GM19397 (cell line): ENCODE results near the gene AGAP3.
A peak's percentile ranks its signal among the peaks of the same experiment; 100 is the strongest.

ENCODE experiments used
- ATAC-seq: cut with Tn5 transposase; IDR thresholded peaks from one replicate; pipeline ENCODE4 v1.9.1; 2021; ENCODE audit warnings: mild to moderate bottlenecking, moderate library complexity; ENCODE audit not compliant: unreplicated experiment

The AGAP3 gene

GRCh38 chr7:151122796-151123157 lies 36.5 kb downstream of the AGAP3 start:
- no peak for ATAC-seq

- ATAC-seq: no peak
Measured at GRCh38 chr7:151123158-151123821, 37.0 kb downstream of the AGAP3 start.

GRCh38 chr7:151123822-151124464 lies 37.7 kb downstream of the AGAP3 start:
- ATAC-seq: peak; percentile 69

GRCh38 chr7:151124481-151124880 lies 38.2 kb downstream of the AGAP3 start:
- ATAC-seq: no peak

GRCh38 chr7:151124899-151125399 lies 38.7 kb downstream of the AGAP3 start:
- ATAC-seq: no peak

GRCh38 chr7:151125470-151125845 lies 39.2 kb downstream of the AGAP3 start:
- ATAC-seq: no peak

GRCh38 chr7:151125846-151126481 lies 39.7 kb downstream of the AGAP3 start:
- no peak for ATAC-seq

GRCh38 chr7:151126491-151127137 lies 40.3 kb downstream of the AGAP3 start:
- ATAC-seq: no peak

- ATAC-seq: no peak
Measured at GRCh38 chr7:151128144-151128543, 41.9 kb downstream of the AGAP3 start.

- ATAC-seq: no peak
Measured at GRCh38 chr7:151128716-151129115, 42.4 kb downstream of the AGAP3 start.

GRCh38 chr7:151129117-151129959 lies 43.1 kb downstream of the AGAP3 start:
- ATAC-seq: no peak

- no peak for ATAC-seq
Measured at GRCh38 chr7:151129960-151130591, 43.8 kb downstream of the AGAP3 start.

GRCh38 chr7:151130741-151131157 lies 44.5 kb downstream of the AGAP3 start:
- ATAC-seq: no peak

- no peak for ATAC-seq
Measured at GRCh38 chr7:151131224-151131591, 44.9 kb downstream of the AGAP3 start.

- ATAC-seq: no peak
Measured at GRCh38 chr7:151131592-151132293, 45.5 kb downstream of the AGAP3 start.

GRCh38 chr7:151132461-151133205 lies 46.4 kb downstream of the AGAP3 start:
- no peak for ATAC-seq

GRCh38 chr7:151133266-151133985 lies 47.2 kb downstream of the AGAP3 start:
- ATAC-seq: no peak

GRCh38 chr7:151133986-151134742 lies 47.9 kb downstream of the AGAP3 start:
- ATAC-seq: no peak
